ENCODE results near the gene SYNDIG1L. TPM values are rescaled to one million over a fixed set of nuclear protein-coding genes. Genes with fewer than 3 reads are reported as not detected.
"Not testable (repeated sequence)": the region's sequence is repeated elsewhere in the genome, so short reads cannot be mapped to it uniquely, and the experiment has no call there.

Gene SYNDIG1L
- total RNA-seq, 1 experiment from 2014 or later, result 0.29 TPM

GRCh38 chr14:74391479-74391878 lies 34.5 kb downstream of the SYNDIG1L start:
- Histone ChIP-seq H3K9me3 (no peaks in the 10 kb centered on the region), H3K4me3 (ENCODE audit: low read depth, low read length) (no peak overlapping the region), H3K4me1 (no peaks in the 10 kb centered on the region), H3K36me3 (ENCODE audit: control insufficient read depth, insufficient read depth, low read length) (no peaks in the 10 kb centered on the region), H3K27me3 (replicated peaks; ENCODE audit: control insufficient read depth, insufficient read depth, low read length) (no peaks in the 10 kb centered on the region)
- TF ChIP-seq CTCF (IDR thresholded peaks at IDR 0.05; ENCODE audit: insufficient read depth in 1 of 2, low read depth in 1 of 2, low read length in 1 of 2, severe bottlenecking in 1 of 2, unreplicated experiment in 1 of 2), result no peak
- Mint-ChIP-seq H3K27ac (ENCODE audit: unreplicated experiment) (no peak overlapping the region), H3K9me3 (ENCODE audit: unreplicated experiment) (no peaks in the 10 kb centered on the region), H3K4me3 (ENCODE audit: unreplicated experiment) (no peak overlapping the region), H3K4me1 (ENCODE audit: low read depth, unreplicated experiment) (peaks cover 7% of the 10 kb centered on the region), H3K36me3 (ENCODE audit: insufficient read depth, unreplicated experiment) (no peaks in the 10 kb centered on the region), H3K27me3 (ENCODE audit: insufficient read depth, unreplicated experiment) (no peaks in the 10 kb centered on the region)
- intact Hi-C loops (cut with micrococcal nuclease; ENCODE audit: unreplicated experiment), result no loop called here
- ChIA-PET POLR2A (no interaction called here), CTCF (no interaction called here)
- no TSS peak for BruUV-seq (replicated peaks)
- DNase-seq, result no peak

- DNase-seq; POLR2A ChIA-PET; H3K9me3 Mint-ChIP-seq (ENCODE audit: unreplicated experiment); H3K27ac Mint-ChIP-seq (ENCODE audit: unreplicated experiment); H3K27me3 ChIP-seq (replicated peaks; ENCODE audit: control insufficient read depth, insufficient read depth, low read length); intact Hi-C loops (cut with micrococcal nuclease; ENCODE audit: unreplicated experiment); H3K9me3 ChIP-seq; H3K36me3 ChIP-seq (ENCODE audit: control insufficient read depth, insufficient read depth, low read length); CTCF ChIA-PET; H3K4me1 Mint-ChIP-seq (ENCODE audit: low read depth, unreplicated experiment); H3K36me3 Mint-ChIP-seq (ENCODE audit: insufficient read depth, unreplicated experiment); H3K4me1 ChIP-seq; H3K27me3 Mint-ChIP-seq (ENCODE audit: insufficient read depth, unreplicated experiment); BruUV-seq (replicated peaks); H3K4me3 ChIP-seq (ENCODE audit: low read depth, low read length); H3K4me3 Mint-ChIP-seq (ENCODE audit: unreplicated experiment): not testable (repeated sequence)
Measured at GRCh38 chr14:74390505-74390904, 35.5 kb downstream of the SYNDIG1L start.

- CTCF ChIA-PET, result interaction anchor here (0.6 kb wide), 1 partner anchor 10 kb away, joined by 3 read pairs; no protein-coding TSS in a partner anchor
- Mint-ChIP-seq H3K27ac (ENCODE audit: unreplicated experiment) (no peak overlapping the region), H3K27me3 (ENCODE audit: insufficient read depth, unreplicated experiment) (no peaks in the 10 kb centered on the region), H3K4me1 (ENCODE audit: low read depth, unreplicated experiment) (peaks cover 7% of the 10 kb centered on the region), H3K9me3 (ENCODE audit: unreplicated experiment) (no peaks in the 10 kb centered on the region), H3K4me3 (ENCODE audit: unreplicated experiment) (no peak overlapping the region), H3K36me3 (ENCODE audit: insufficient read depth, unreplicated experiment) (no peaks in the 10 kb centered on the region)
- Histone ChIP-seq H3K27me3 (replicated peaks; ENCODE audit: control insufficient read depth, insufficient read depth, low read length) (no peaks in the 10 kb centered on the region), H3K4me3 (ENCODE audit: low read depth, low read length) (no peak overlapping the region), H3K9me3 (no peaks in the 10 kb centered on the region), H3K36me3 (ENCODE audit: control insufficient read depth, insufficient read depth, low read length) (no peaks in the 10 kb centered on the region), H3K4me1 (no peaks in the 10 kb centered on the region)
- DNase-seq, result no peak
- no TSS peak for BruUV-seq (replicated peaks)
- POLR2A ChIA-PET, result no interaction called here
- intact Hi-C loops (cut with micrococcal nuclease; ENCODE audit: unreplicated experiment), result no loop called here
- TF ChIP-seq CTCF (IDR thresholded peaks at IDR 0.05; ENCODE audit: insufficient read depth in 1 of 2, low read depth in 1 of 2, low read length in 1 of 2, severe bottlenecking in 1 of 2, unreplicated experiment in 1 of 2), result no peak
Measured at GRCh38 chr14:74389980-74390379, 36.0 kb downstream of the SYNDIG1L start.

- BruUV-seq (replicated peaks), result no TSS peak
- DNase-seq, result no peak
- Histone ChIP-seq H3K4me3 (ENCODE audit: low read depth, low read length) (no peak overlapping the region), H3K4me1 (no peaks in the 10 kb centered on the region), H3K9me3 (no peaks in the 10 kb centered on the region), H3K27me3 (replicated peaks; ENCODE audit: control insufficient read depth, insufficient read depth, low read length) (no peaks in the 10 kb centered on the region), H3K36me3 (ENCODE audit: control insufficient read depth, insufficient read depth, low read length) (no peaks in the 10 kb centered on the region)
- Mint-ChIP-seq H3K36me3 (ENCODE audit: insufficient read depth, unreplicated experiment) (no peaks in the 10 kb centered on the region), H3K4me3 (ENCODE audit: unreplicated experiment) (no peak overlapping the region), H3K27me3 (ENCODE audit: insufficient read depth, unreplicated experiment) (no peaks in the 10 kb centered on the region), H3K9me3 (ENCODE audit: unreplicated experiment) (no peaks in the 10 kb centered on the region), H3K4me1 (ENCODE audit: low read depth, unreplicated experiment) (no peaks in the 10 kb centered on the region), H3K27ac (ENCODE audit: unreplicated experiment) (no peak overlapping the region)
- TF ChIP-seq CTCF (IDR thresholded peaks at IDR 0.05; ENCODE audit: insufficient read depth in 1 of 2, low read depth in 1 of 2, low read length in 1 of 2, severe bottlenecking in 1 of 2, unreplicated experiment in 1 of 2), result no peak
- ChIA-PET CTCF (no interaction called here), POLR2A (no interaction called here)
- intact Hi-C loops (cut with micrococcal nuclease; ENCODE audit: unreplicated experiment), result no loop called here
Measured at GRCh38 chr14:74382231-74382630, 43.8 kb downstream of the SYNDIG1L start.

- H3K27me3 Mint-ChIP-seq (ENCODE audit: insufficient read depth, unreplicated experiment); DNase-seq; H3K36me3 Mint-ChIP-seq (ENCODE audit: insufficient read depth, unreplicated experiment); H3K27ac Mint-ChIP-seq (ENCODE audit: unreplicated experiment); H3K4me3 Mint-ChIP-seq (ENCODE audit: unreplicated experiment); H3K36me3 ChIP-seq (ENCODE audit: control insufficient read depth, insufficient read depth, low read length); H3K4me3 ChIP-seq (ENCODE audit: low read depth, low read length); BruUV-seq (replicated peaks); H3K27me3 ChIP-seq (replicated peaks; ENCODE audit: control insufficient read depth, insufficient read depth, low read length); H3K9me3 Mint-ChIP-seq (ENCODE audit: unreplicated experiment); CTCF ChIA-PET; H3K9me3 ChIP-seq; H3K4me1 Mint-ChIP-seq (ENCODE audit: low read depth, unreplicated experiment); intact Hi-C loops (cut with micrococcal nuclease; ENCODE audit: unreplicated experiment); H3K4me1 ChIP-seq: not testable (repeated sequence)
- POLR2A ChIA-PET, result interaction anchor here (0.6 kb wide), 1 partner anchor 184 kb away, joined by 8 read pairs; no protein-coding TSS in a partner anchor
Measured at GRCh38 chr14:74381571-74381970, 44.4 kb downstream of the SYNDIG1L start.

Data from Caco-2 (cell line).